ENCODE results near the gene VCL. TPM values are rescaled to one million over a fixed set of nuclear protein-coding genes. Genes with fewer than 3 reads are reported as not detected.
"Not testable (repeated sequence)": the region's sequence is repeated elsewhere in the genome, so short reads cannot be mapped to it uniquely, and the experiment has no call there.

Gene VCL
- total and polyA plus RNA-seq, 2 donors = 12.0 to 15.4 TPM

GRCh38 chr10:73959484-73960243 is 38.3 kb upstream of the VCL start:
- Histone ChIP-seq H3K4me3 (ENCODE audit: low read length in 2 of 2) (no peak overlapping the region), H3K27ac (ENCODE audit: low read depth in 1 of 2, low read length in 1 of 2) (no peak overlapping the region)
- 93% methylated on average over 6 of the region's 6 CpGs for WGBS

GRCh38 chr10:73962386-73962785 is 35.5 kb upstream of the VCL start:
- no peaks in the 10 kb centered on the region for H3K27me3 ChIP-seq (ENCODE audit: control insufficient read depth in 2 of 2, insufficient read depth in 1 of 2, low read length in 1 of 2)
- 97% methylated on average over 2 of the region's 2 CpGs for WGBS

More at GRCh38 chr10:73959484-73960243, 38.3 kb upstream of the VCL start:
- H3K4me1 ChIP-seq (ENCODE audit: control insufficient read depth in 2 of 2, insufficient read depth in 2 of 2, low read length in 2 of 2) = peaks cover 11 to 24% of the 10 kb centered on the region in 2 donors
- H3K9me3 ChIP-seq (ENCODE audit: control insufficient read depth in 2 of 2, insufficient read depth in 1 of 2, low read length in 1 of 2) = no peaks in the 10 kb centered on the region
- DNase-seq (ENCODE audit: low read depth in 6 of 9, low spot score in 9 of 9) = no peak
- H3K27me3 ChIP-seq (ENCODE audit: control insufficient read depth in 2 of 2, insufficient read depth in 1 of 2, low read length in 1 of 2) = no peaks in the 10 kb centered on the region
- H3K36me3 ChIP-seq (ENCODE audit: control insufficient read depth in 2 of 2, insufficient read depth in 2 of 2, low read length in 1 of 2) = no peaks in the 10 kb centered on the region

GRCh38 chr10:73963533-73963932 is 34.4 kb upstream of the VCL start:
- H3K9me3 ChIP-seq (ENCODE audit: control insufficient read depth in 2 of 2, insufficient read depth in 1 of 2, low read length in 1 of 2); DNase-seq (ENCODE audit: low read depth in 6 of 9, low spot score in 9 of 9); H3K36me3 ChIP-seq (ENCODE audit: control insufficient read depth in 2 of 2, insufficient read depth in 2 of 2, low read length in 1 of 2); H3K4me3 ChIP-seq (ENCODE audit: low read length in 2 of 2); H3K27me3 ChIP-seq (ENCODE audit: control insufficient read depth in 2 of 2, insufficient read depth in 1 of 2, low read length in 1 of 2); H3K27ac ChIP-seq (ENCODE audit: low read depth in 1 of 2, low read length in 1 of 2); H3K4me1 ChIP-seq (ENCODE audit: control insufficient read depth in 2 of 2, insufficient read depth in 2 of 2, low read length in 2 of 2): not testable (repeated sequence)
- 97% methylated on average over 12 of the region's 12 CpGs for WGBS

More at GRCh38 chr10:73962386-73962785, 35.5 kb upstream of the VCL start:
- no peaks in the 10 kb centered on the region for H3K9me3 ChIP-seq (ENCODE audit: control insufficient read depth in 2 of 2, insufficient read depth in 1 of 2, low read length in 1 of 2)
- no peak for DNase-seq (ENCODE audit: low read depth in 6 of 9, low spot score in 9 of 9)
- peaks cover 0 to 7% of the 10 kb centered on the region in 2 donors for H3K4me1 ChIP-seq (ENCODE audit: control insufficient read depth in 2 of 2, insufficient read depth in 2 of 2, low read length in 2 of 2)
- H3K36me3 ChIP-seq (ENCODE audit: control insufficient read depth in 2 of 2, insufficient read depth in 2 of 2, low read length in 1 of 2) = no peaks in the 10 kb centered on the region
- H3K4me3 ChIP-seq (ENCODE audit: low read length in 2 of 2) = no peak overlapping the region
- H3K27ac ChIP-seq (ENCODE audit: low read depth in 1 of 2, low read length in 1 of 2) = no peak overlapping the region

- H3K4me3 ChIP-seq (ENCODE audit: low read length in 2 of 2) = no peak overlapping the region
- H3K9me3 ChIP-seq (ENCODE audit: control insufficient read depth in 2 of 2, insufficient read depth in 1 of 2, low read length in 1 of 2) = no peaks in the 10 kb centered on the region
- no peaks in the 10 kb centered on the region for H3K36me3 ChIP-seq (ENCODE audit: control insufficient read depth in 2 of 2, insufficient read depth in 2 of 2, low read length in 1 of 2)
- H3K27me3 ChIP-seq (ENCODE audit: control insufficient read depth in 2 of 2, insufficient read depth in 1 of 2, low read length in 1 of 2) = no peaks in the 10 kb centered on the region
- no peak overlapping the region for H3K27ac ChIP-seq (ENCODE audit: low read depth in 1 of 2, low read length in 1 of 2)
- no peaks in the 10 kb centered on the region for H3K4me1 ChIP-seq (ENCODE audit: control insufficient read depth in 2 of 2, insufficient read depth in 2 of 2, low read length in 2 of 2)
- DNase-seq (ENCODE audit: low read depth in 6 of 9, low spot score in 9 of 9) = no peak
- 98% methylated on average over 2 of the region's 2 CpGs for WGBS
Measured at GRCh38 chr10:73964743-73965142, 33.2 kb upstream of the VCL start.

GRCh38 chr10:73965267-73965889 is 32.5 kb upstream of the VCL start:
- not testable (repeated sequence) for H3K27me3 ChIP-seq (ENCODE audit: control insufficient read depth in 2 of 2, insufficient read depth in 1 of 2, low read length in 1 of 2); H3K36me3 ChIP-seq (ENCODE audit: control insufficient read depth in 2 of 2, insufficient read depth in 2 of 2, low read length in 1 of 2); H3K4me3 ChIP-seq (ENCODE audit: low read length in 2 of 2); H3K9me3 ChIP-seq (ENCODE audit: control insufficient read depth in 2 of 2, insufficient read depth in 1 of 2, low read length in 1 of 2); H3K4me1 ChIP-seq (ENCODE audit: control insufficient read depth in 2 of 2, insufficient read depth in 2 of 2, low read length in 2 of 2); DNase-seq (ENCODE audit: low read depth in 6 of 9, low spot score in 9 of 9)
- peak overlapping the region in 1 of 2 donors; percentile 40 for H3K27ac ChIP-seq (ENCODE audit: low read depth in 1 of 2, low read length in 1 of 2)
- 97% methylated on average over 12 of the region's 12 CpGs for WGBS

GRCh38 chr10:73965890-73966768 is 31.8 kb upstream of the VCL start:
- Histone ChIP-seq H3K4me3 (ENCODE audit: low read length in 2 of 2) (no peak overlapping the region), H3K9me3 (ENCODE audit: control insufficient read depth in 2 of 2, insufficient read depth in 1 of 2, low read length in 1 of 2) (no peaks in the 10 kb centered on the region), H3K4me1 (ENCODE audit: control insufficient read depth in 2 of 2, insufficient read depth in 2 of 2, low read length in 2 of 2) (no peaks in the 10 kb centered on the region), H3K27ac (ENCODE audit: low read depth in 1 of 2, low read length in 1 of 2) (peak overlapping the region; percentile 38 to 40), H3K27me3 (ENCODE audit: control insufficient read depth in 2 of 2, insufficient read depth in 1 of 2, low read length in 1 of 2) (no peaks in the 10 kb centered on the region), H3K36me3 (ENCODE audit: control insufficient read depth in 2 of 2, insufficient read depth in 2 of 2, low read length in 1 of 2) (no peaks in the 10 kb centered on the region)
- no peak for DNase-seq (ENCODE audit: low read depth in 6 of 9, low spot score in 9 of 9)
- WGBS = 85% methylated on average over 16 of the region's 16 CpGs

- no peaks in the 10 kb centered on the region for H3K4me1 ChIP-seq (ENCODE audit: control insufficient read depth in 2 of 2, insufficient read depth in 2 of 2, low read length in 2 of 2)
- WGBS = 95% methylated on average over 4 of the region's 4 CpGs
Measured at GRCh38 chr10:73967022-73967429, 30.9 kb upstream of the VCL start.

GRCh38 chr10:73967544-73967943 is 30.4 kb upstream of the VCL start:
- WGBS = 98% methylated on average over 5 of the region's 5 CpGs
- H3K36me3 ChIP-seq (ENCODE audit: control insufficient read depth in 2 of 2, insufficient read depth in 2 of 2, low read length in 1 of 2) = no peaks in the 10 kb centered on the region
- H3K27ac ChIP-seq (ENCODE audit: low read depth in 1 of 2, low read length in 1 of 2) = no peak overlapping the region
- H3K9me3 ChIP-seq (ENCODE audit: control insufficient read depth in 2 of 2, insufficient read depth in 1 of 2, low read length in 1 of 2) = no peaks in the 10 kb centered on the region
- no peak for DNase-seq (ENCODE audit: low read depth in 6 of 9, low spot score in 9 of 9)
- no peak overlapping the region for H3K4me3 ChIP-seq (ENCODE audit: low read length in 2 of 2)
- H3K4me1 ChIP-seq (ENCODE audit: control insufficient read depth in 2 of 2, insufficient read depth in 2 of 2, low read length in 2 of 2) = no peaks in the 10 kb centered on the region
- no peaks in the 10 kb centered on the region for H3K27me3 ChIP-seq (ENCODE audit: control insufficient read depth in 2 of 2, insufficient read depth in 1 of 2, low read length in 1 of 2)

More at GRCh38 chr10:73967022-73967429, 30.9 kb upstream of the VCL start:
- no peak overlapping the region for H3K4me3 ChIP-seq (ENCODE audit: low read length in 2 of 2)
- no peak overlapping the region for H3K27ac ChIP-seq (ENCODE audit: low read depth in 1 of 2, low read length in 1 of 2)
- DNase-seq (ENCODE audit: low read depth in 6 of 9, low spot score in 9 of 9) = no peak
- H3K9me3 ChIP-seq (ENCODE audit: control insufficient read depth in 2 of 2, insufficient read depth in 1 of 2, low read length in 1 of 2) = no peaks in the 10 kb centered on the region
- no peaks in the 10 kb centered on the region for H3K27me3 ChIP-seq (ENCODE audit: control insufficient read depth in 2 of 2, insufficient read depth in 1 of 2, low read length in 1 of 2)
- no peaks in the 10 kb centered on the region for H3K36me3 ChIP-seq (ENCODE audit: control insufficient read depth in 2 of 2, insufficient read depth in 2 of 2, low read length in 1 of 2)

GRCh38 chr10:73968098-73968521 is 29.8 kb upstream of the VCL start:
- Histone ChIP-seq H3K27me3 (ENCODE audit: control insufficient read depth in 2 of 2, insufficient read depth in 1 of 2, low read length in 1 of 2) (no peaks in the 10 kb centered on the region), H3K27ac (ENCODE audit: low read depth in 1 of 2, low read length in 1 of 2) (no peak overlapping the region), H3K9me3 (ENCODE audit: control insufficient read depth in 2 of 2, insufficient read depth in 1 of 2, low read length in 1 of 2) (no peaks in the 10 kb centered on the region), H3K4me3 (ENCODE audit: low read length in 2 of 2) (no peak overlapping the region), H3K4me1 (ENCODE audit: control insufficient read depth in 2 of 2, insufficient read depth in 2 of 2, low read length in 2 of 2) (no peaks in the 10 kb centered on the region), H3K36me3 (ENCODE audit: control insufficient read depth in 2 of 2, insufficient read depth in 2 of 2, low read length in 1 of 2) (no peaks in the 10 kb centered on the region)
- WGBS = 76% methylated on average over 6 of the region's 6 CpGs
- no peak for DNase-seq (ENCODE audit: low read depth in 6 of 9, low spot score in 9 of 9)
